ENCODE data around the gene STMP1.
"Not testable (repeated sequence)": the region's sequence is repeated elsewhere in the genome, so short reads cannot be mapped to it uniquely, and the experiment has no call there.

STMP1 gene

GRCh38 chr7:135664046-135664589 is 1.8 kb downstream of the STMP1 start:
- no peak for DNase-seq (ENCODE audit: low read depth in 2 of 2)

GRCh38 chr7:135665042-135665441 is 2.7 kb downstream of the STMP1 start:
- DNase-seq (ENCODE audit: low read depth in 2 of 2), result no peak

GRCh38 chr7:135666156-135666555 is 3.8 kb downstream of the STMP1 start:
- no peak for DNase-seq (ENCODE audit: low read depth in 2 of 2)

GRCh38 chr7:135666846-135667245 is 4.5 kb downstream of the STMP1 start:
- DNase-seq (ENCODE audit: low read depth in 2 of 2), result no peak

- not testable (repeated sequence) for DNase-seq (ENCODE audit: low read depth in 2 of 2)
Measured at GRCh38 chr7:135667626-135668025, 5.3 kb downstream of the STMP1 start.

- DNase-seq (ENCODE audit: low read depth in 2 of 2), result not testable (repeated sequence)
Measured at GRCh38 chr7:135668852-135669395, 6.6 kb downstream of the STMP1 start.

- no peak for DNase-seq (ENCODE audit: low read depth in 2 of 2)
Measured at GRCh38 chr7:135669774-135670173, 7.5 kb downstream of the STMP1 start.

- no peak for DNase-seq (ENCODE audit: low read depth in 2 of 2)
Measured at GRCh38 chr7:135670179-135670578, 7.9 kb downstream of the STMP1 start.

GRCh38 chr7:135672560-135673359 is 10.4 kb downstream of the STMP1 start:
- DNase-seq (ENCODE audit: low read depth in 2 of 2), result peak in 1 of 2 experiments; percentile 42

- no peak for DNase-seq (ENCODE audit: low read depth in 2 of 2)
Measured at GRCh38 chr7:135673360-135673706, 11.0 kb downstream of the STMP1 start.

- no peak for DNase-seq (ENCODE audit: low read depth in 2 of 2)
Measured at GRCh38 chr7:135678612-135679575, 16.6 kb downstream of the STMP1 start.

GRCh38 chr7:135681762-135682161 is 19.4 kb downstream of the STMP1 start:
- DNase-seq (ENCODE audit: low read depth in 2 of 2), result no peak

- no peak for DNase-seq (ENCODE audit: low read depth in 2 of 2)
Measured at GRCh38 chr7:135682191-135682590, 19.9 kb downstream of the STMP1 start.

- no peak for DNase-seq (ENCODE audit: low read depth in 2 of 2)
Measured at GRCh38 chr7:135683609-135684008, 21.3 kb downstream of the STMP1 start.

GRCh38 chr7:135684136-135684535 is 21.8 kb downstream of the STMP1 start:
- no peak for DNase-seq (ENCODE audit: low read depth in 2 of 2)

GRCh38 chr7:135684699-135685098 is 22.4 kb downstream of the STMP1 start:
- no peak for DNase-seq (ENCODE audit: low read depth in 2 of 2)

- no peak for DNase-seq (ENCODE audit: low read depth in 2 of 2)
Measured at GRCh38 chr7:135685306-135686084, 23.2 kb downstream of the STMP1 start.

GRCh38 chr7:135687466-135687865 is 25.2 kb downstream of the STMP1 start:
- DNase-seq (ENCODE audit: low read depth in 2 of 2), result no peak

- no peak for DNase-seq (ENCODE audit: low read depth in 2 of 2)
Measured at GRCh38 chr7:135690566-135690965, 28.3 kb downstream of the STMP1 start.

- DNase-seq (ENCODE audit: low read depth in 2 of 2), result no peak
Measured at GRCh38 chr7:135692055-135692454, 29.7 kb downstream of the STMP1 start.

GRCh38 chr7:135692606-135693005 is 30.3 kb downstream of the STMP1 start:
- not testable (repeated sequence) for DNase-seq (ENCODE audit: low read depth in 2 of 2)

All from fibroblast of skin of left quadriceps (primary cell).